ENCODE results near the gene CRY1. TPM values are rescaled to one million over a fixed set of nuclear protein-coding genes. Genes with fewer than 3 reads are reported as not detected.
"Not testable (repeated sequence)": the region's sequence is repeated elsewhere in the genome, so short reads cannot be mapped to it uniquely, and the experiment has no call there.

The CRY1 gene
- total RNA-seq, 1 donor from 2014 or later: 26.8 TPM

DNA sequence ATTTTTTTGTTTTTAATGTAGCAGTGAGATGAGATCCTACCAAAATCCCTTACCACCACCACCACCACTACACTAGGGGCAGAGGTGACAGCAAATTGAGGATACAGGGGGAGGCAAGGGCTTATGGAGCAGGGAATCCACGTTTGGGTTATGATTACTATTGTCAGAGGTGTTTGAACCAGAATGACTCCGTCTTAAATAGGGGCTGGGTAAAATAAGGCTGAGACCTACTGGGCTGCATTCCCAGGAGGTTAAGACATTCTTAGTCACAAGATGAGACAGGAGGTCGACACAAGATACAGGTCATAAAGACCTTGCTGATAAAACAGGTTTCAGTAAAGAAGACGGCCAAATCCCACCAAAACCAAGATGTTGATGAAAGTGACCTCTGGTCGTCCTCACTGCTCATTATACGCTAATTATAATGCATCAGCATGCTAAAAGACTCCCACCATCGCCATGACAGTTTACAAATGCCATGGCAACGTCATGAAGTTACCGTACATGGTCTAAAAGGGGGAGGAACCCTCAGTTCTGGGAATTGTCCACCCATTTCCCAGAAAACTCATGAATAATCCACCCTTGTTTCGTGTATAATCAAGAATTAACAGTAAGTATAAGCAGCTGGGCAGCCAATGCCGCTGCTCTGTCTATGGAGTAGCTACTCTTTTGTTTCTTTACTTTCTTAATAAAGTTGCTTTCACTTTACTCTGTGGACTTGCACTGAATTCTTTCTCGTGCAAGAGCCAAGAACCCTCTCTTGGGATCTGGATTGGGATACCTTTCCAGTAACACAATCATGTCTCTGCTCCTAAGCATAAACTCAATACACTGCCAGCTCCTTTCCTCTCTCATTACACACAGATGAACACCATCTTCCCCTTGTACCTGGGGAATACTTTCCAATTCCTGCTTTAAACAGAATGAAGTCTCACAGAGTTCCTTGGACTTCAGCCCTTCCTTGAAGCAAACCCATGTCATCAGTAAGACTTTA, 16.7 kb upstream of the CRY1 start:
- no peak overlapping the region for H3K4me3 ChIP-seq (ENCODE audit: low read depth, low read length)
- no peak for TF ChIP-seq CTCF (conservative IDR thresholded peaks at IDR 0.05; ENCODE audit: low read depth, low read length)
- DNase-seq (ENCODE audit: low read depth): no peak

DNA sequence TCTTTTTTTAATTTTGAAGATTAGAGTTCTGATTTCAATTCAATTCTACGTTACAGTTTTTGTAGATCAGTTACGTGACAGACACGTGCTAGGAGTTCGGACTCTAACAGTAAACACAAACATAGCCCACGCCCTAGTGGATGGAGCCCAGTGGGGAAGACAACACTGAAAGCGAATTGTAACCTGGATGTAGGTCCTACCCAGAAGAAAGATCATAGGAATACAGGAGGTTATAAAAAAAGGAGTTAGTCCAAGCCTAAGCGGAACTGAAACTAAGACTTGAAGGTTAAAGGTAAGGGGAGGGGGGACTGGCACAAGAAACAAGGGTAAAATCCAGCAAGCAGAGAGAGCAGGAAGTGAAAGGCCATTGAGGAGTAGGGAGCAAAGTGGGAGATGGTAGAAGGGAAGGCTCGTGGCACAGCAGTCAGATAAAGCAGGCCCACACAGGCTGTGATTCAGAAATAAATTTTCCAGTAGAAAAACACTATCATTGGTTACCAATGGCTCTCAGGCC, 15.7 kb upstream of the CRY1 start:
- TF ChIP-seq CTCF (conservative IDR thresholded peaks at IDR 0.05; ENCODE audit: low read depth, low read length): no peak
- no peak for DNase-seq (ENCODE audit: low read depth)
- no peak overlapping the region for H3K4me3 ChIP-seq (ENCODE audit: low read depth, low read length)

DNA sequence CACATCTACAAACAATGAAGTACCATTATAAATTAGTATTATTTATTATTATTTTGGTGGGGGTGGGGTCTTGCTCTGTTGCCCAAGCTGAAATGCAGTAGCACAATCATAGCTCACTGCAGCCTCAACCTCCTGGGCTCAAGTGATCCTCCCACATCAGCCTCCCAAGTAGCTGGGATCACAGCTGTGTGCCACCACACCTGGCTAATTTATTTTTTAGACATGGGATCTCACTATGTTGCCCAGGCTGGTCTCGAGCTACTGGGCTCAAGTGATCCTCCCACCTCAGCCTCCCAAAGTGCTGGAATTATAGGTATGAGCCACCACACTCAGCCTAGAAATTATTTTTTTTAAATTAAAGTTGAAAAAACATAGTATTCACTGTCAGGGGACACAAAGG, 15.0 kb upstream of the CRY1 start:
- not testable (repeated sequence) for H3K4me3 ChIP-seq (ENCODE audit: low read depth, low read length); DNase-seq (ENCODE audit: low read depth)

DNA sequence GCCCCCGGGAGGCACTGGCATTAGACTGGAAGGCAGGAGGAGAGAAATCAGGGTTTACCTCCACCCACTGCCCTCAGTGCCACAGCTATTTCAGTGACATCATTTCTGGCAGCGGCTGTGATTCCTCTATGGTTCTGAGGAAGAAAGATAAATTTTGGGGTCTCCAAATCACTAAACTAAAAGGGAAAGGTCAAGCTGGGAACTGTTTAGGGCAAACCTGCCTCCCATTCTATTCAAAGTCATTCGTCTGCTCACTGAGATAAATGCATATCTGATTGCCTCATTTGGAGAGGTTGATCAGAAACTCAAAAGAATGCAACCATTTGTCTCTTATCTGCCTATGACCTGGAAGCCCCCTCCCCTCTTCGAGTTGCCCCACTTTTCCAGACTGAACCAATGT, 14.0 kb upstream of the CRY1 start:
- H3K4me3 ChIP-seq (ENCODE audit: low read depth, low read length): no peak overlapping the region
- no peak for TF ChIP-seq CTCF (conservative IDR thresholded peaks at IDR 0.05; ENCODE audit: low read depth, low read length)
- no peak for DNase-seq (ENCODE audit: low read depth)

GRCh38 chr12:107106241-107107025, 13.1 kb upstream of the CRY1 start:
- TF ChIP-seq CTCF (conservative IDR thresholded peaks at IDR 0.05; ENCODE audit: low read depth, low read length): no peak
- no peak for DNase-seq (ENCODE audit: low read depth)
- no peak overlapping the region for H3K4me3 ChIP-seq (ENCODE audit: low read depth, low read length)

- TF ChIP-seq CTCF (conservative IDR thresholded peaks at IDR 0.05; ENCODE audit: low read depth, low read length): no peak
- no peak for DNase-seq (ENCODE audit: low read depth)
- no peak overlapping the region for H3K4me3 ChIP-seq (ENCODE audit: low read depth, low read length)
Measured at GRCh38 chr12:107105410-107105703, 12.0 kb upstream of the CRY1 start.

GRCh38 chr12:107103516-107103915, 10.2 kb upstream of the CRY1 start:
- no peak for DNase-seq (ENCODE audit: low read depth)
- no peak for TF ChIP-seq CTCF (conservative IDR thresholded peaks at IDR 0.05; ENCODE audit: low read depth, low read length)
- no peak overlapping the region for H3K4me3 ChIP-seq (ENCODE audit: low read depth, low read length)

Measured in epithelial cell of proximal tubule (primary cell).